ENCODE results near the gene TTC5. TPM values are rescaled to one million over a fixed set of nuclear protein-coding genes. Genes with fewer than 3 reads are reported as not detected.
"Not testable (repeated sequence)": the region's sequence is repeated elsewhere in the genome, so short reads cannot be mapped to it uniquely, and the experiment has no call there.

Gene TTC5
- total RNA-seq, 5 donors from 2014 or later (not counting 1 experiment from before 2014, with no cell fraction given): 17.4 to 24.7 (median 20.1) TPM

DNA sequence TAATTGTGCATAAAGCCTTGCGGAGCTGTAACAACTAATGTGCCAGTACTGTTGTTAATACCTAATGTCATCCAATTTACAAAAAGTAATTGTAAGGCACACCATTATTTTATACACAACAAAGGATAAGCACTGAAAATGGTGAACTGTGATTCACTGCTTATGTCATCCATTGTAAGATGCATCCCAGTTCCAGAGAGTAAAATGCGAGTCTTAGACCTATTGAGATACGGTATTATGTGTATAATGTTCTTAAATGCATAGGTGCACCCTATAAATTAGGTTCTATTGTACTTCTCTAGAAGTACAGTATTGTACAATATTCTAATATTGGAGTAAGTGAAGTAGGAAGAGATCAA, 38.1 kb upstream of the TTC5 start:
- Histone ChIP-seq H3K4me3 (ENCODE audit: control insufficient read depth in 1 of 2, extremely low read depth in 1 of 2, low read length in 1 of 2) (peak overlapping the region; percentile 97 to 98), H3K27ac (ENCODE audit: low read length) (peak overlapping the region; percentile 91), H3K4me1 (ENCODE audit: control insufficient read depth in 1 of 2, extremely low read depth in 1 of 2, insufficient read depth in 2 of 2, low read length in 2 of 2) (peaks cover 6 to 7% of the 10 kb centered on the region in 2 experiments), H3K36me3 (ENCODE audit: control insufficient read depth in 2 of 2, extremely low read depth in 1 of 2, insufficient read depth in 1 of 2, low read length in 1 of 2) (peaks cover 0 to 9% of the 10 kb centered on the region in 2 donors), H3K27me3 (replicated peaks in 1 of 2; ENCODE audit: control insufficient read depth in 2 of 2, extremely low read depth in 1 of 2, insufficient read depth in 2 of 2, low read length in 1 of 2) (peaks cover 0 to 4% of the 10 kb centered on the region in 2 experiments), H3K9me3 (no peaks in the 10 kb centered on the region)
- WGBS (ENCODE audit: insufficient coverage): no CpG with 5 or more reads among the region's 3 CpGs
- Mint-ChIP-seq H3K27ac (peak overlapping the region; percentile 90 to 96), H3K4me1 (peaks cover 14 to 27% (median 17%) of the 10 kb centered on the region in 3 donors), H3K4me3 (peak overlapping the region; percentile 92 to 94 (median 93)), H3K9me3 (no peaks in the 10 kb centered on the region), H3K36me3 (peaks cover 9% of the 10 kb centered on the region), H3K27me3 (no peaks in the 10 kb centered on the region)
- DNase-seq: no peak
- CTCF ChIA-PET: interaction anchor here (0.7 to 6.9 kb wide), 16 partner anchors 8 to 514 kb away, joined by 3 to 159 read pairs (median 4); partner anchors contain the start of genes CCNB1IP1 (in 1 of the 2), PIP4P1 (in 1 of the 2), RNASE4 (in 1 of the 2) and TTC5 (in 1 of the 2)
- POLR2A ChIA-PET: interaction anchor here (1.0 to 3.6 kb wide), 12 partner anchors 9 to 340 kb away, joined by 3 to 64 read pairs (median 6); partner anchors contain the start of genes CCNB1IP1 (in 2 of the 2), APEX1 (in 1 of the 2), PIP4P1 (in 1 of the 2) and PNP (in 1 of the 2)
- ATAC-seq (replicated peaks in 1 of 4): no peak

DNA sequence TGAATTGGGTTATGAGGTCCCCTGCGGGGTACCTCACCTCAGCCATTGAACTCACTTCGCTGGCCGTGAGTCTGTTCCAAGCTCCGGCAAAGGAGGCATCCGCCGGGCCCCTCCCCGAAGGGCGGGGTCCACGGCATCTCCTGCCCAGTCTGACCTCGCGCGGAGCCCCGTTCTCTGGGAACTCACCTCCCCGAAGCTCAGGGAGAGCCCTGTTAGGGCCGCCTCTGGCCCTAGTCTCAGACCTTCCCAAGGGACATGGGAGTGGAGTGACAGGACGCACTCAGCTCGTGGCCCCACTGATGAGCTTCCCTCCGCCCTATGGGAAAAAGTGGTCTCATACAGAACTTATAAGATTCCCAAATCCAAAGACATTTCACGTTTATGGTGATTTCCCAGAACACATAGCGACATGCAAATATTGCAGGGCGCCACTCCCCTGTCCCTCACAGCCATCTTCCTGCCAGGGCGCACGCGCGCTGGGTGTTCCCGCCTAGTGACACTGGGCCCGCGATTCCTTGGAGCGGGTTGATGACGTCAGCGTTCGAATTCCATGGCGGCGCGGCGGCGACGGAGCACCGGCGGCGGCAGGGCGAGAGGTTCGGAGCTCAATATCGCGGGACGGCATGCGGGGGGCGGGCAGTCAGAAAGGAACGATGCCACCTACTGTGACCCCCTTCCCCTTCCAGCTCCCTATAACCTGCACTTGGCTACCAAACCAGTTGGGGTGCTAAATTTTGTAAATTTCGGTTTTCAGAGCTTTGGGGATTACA, 37.5 kb upstream of the TTC5 start, which contains the start of gene PARP2:
Gene PARP2, plus strand, starts transcription at position 544 of the 770 bp plus-strand sequence. Its CDS starts 7 bp downstream, at position 551.
- ATAC-seq (replicated peaks in 1 of 4) (peak; percentile 84 to 87 (median 85)), DNase-seq (peak; percentile 71 to 96 (median 82))
- ChIA-PET CTCF (interaction anchor here (0.6 to 6.9 kb wide), 18 partner anchors 9 to 883 kb away, joined by 3 to 159 read pairs (median 5); partner anchors contain the start of genes CCNB1IP1 (in 1 of the 2), PIP4P1 (in 1 of the 2), RNASE4 (in 1 of the 2) and TTC5 (in 1 of the 2)), POLR2A (interaction anchor here (0.5 to 3.6 kb wide), 20 partner anchors 9 to 340 kb away, joined by 3 to 64 read pairs (median 6); partner anchors contain the start of genes APEX1 (in 2 of the 2), CCNB1IP1 (in 2 of the 2), OSGEP (in 1 of the 2) and PIP4P1 (in 1 of the 2))
- H3K36me3 ChIP-seq (ENCODE audit: control insufficient read depth in 2 of 2, extremely low read depth in 1 of 2, insufficient read depth in 1 of 2, low read length in 1 of 2): peaks cover 0 to 6% of the 10 kb centered on the region in 2 donors
- peak within 1 kb of the TSS; percentile 91 for H3K27ac ChIP-seq (ENCODE audit: low read length)
- Mint-ChIP-seq H3K4me3 (peak within 1 kb of the TSS; percentile 92 to 94 (median 93)), H3K4me1 (peaks cover 14 to 29% (median 17%) of the 10 kb centered on the region in 3 donors), H3K9me3 (no peaks in the 10 kb centered on the region), H3K36me3 (peaks cover 9% of the 10 kb centered on the region), H3K27me3 (no peaks in the 10 kb centered on the region), H3K27ac (peak within 1 kb of the TSS; percentile 90 to 96)
- H3K4me3 ChIP-seq (ENCODE audit: control insufficient read depth in 1 of 2, extremely low read depth in 1 of 2, low read length in 1 of 2): peak within 1 kb of the TSS; percentile 97 to 98
- H3K4me1 ChIP-seq (ENCODE audit: control insufficient read depth in 1 of 2, extremely low read depth in 1 of 2, insufficient read depth in 2 of 2, low read length in 2 of 2): peaks cover 6 to 7% of the 10 kb centered on the region in 2 experiments
- peaks cover 0 to 4% of the 10 kb centered on the region in 2 experiments for H3K27me3 ChIP-seq (replicated peaks in 1 of 2; ENCODE audit: control insufficient read depth in 2 of 2, extremely low read depth in 1 of 2, insufficient read depth in 2 of 2, low read length in 1 of 2)
- no peaks in the 10 kb centered on the region for H3K9me3 ChIP-seq
- WGBS (ENCODE audit: insufficient coverage): 0% methylated on average over 29 of the region's 50 CpGs

DNA sequence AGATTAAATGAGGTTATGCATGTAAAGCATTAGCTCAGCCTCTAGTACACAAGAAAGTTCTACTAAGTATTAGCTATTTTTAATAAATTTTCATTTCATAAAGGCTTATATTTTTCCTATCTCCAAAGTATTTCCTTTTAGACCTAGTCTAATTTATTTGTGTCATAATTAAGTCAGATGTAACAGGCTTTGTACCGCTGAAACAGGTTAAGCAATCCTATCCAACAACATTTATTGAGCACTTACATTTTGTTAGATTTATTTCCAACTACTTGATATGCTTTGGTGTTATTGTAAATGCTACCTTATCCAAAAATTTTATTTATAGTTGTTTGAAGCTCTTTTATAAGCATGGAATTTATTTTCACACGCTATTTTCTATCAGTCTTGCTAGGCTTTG, 35.9 kb upstream of the TTC5 start:
- POLR2A ChIA-PET: interaction anchor here (0.6 to 3.6 kb wide), 6 partner anchors 9 to 619 kb away, joined by 3 to 64 read pairs (median 5); partner anchors contain the start of genes CCNB1IP1 (in 2 of the 2), APEX1 (in 1 of the 2) and OSGEP (in 1 of the 2)
- DNase-seq: no peak
- CTCF ChIA-PET: interaction anchor here (0.8 to 6.9 kb wide), 5 partner anchors 12 to 673 kb away, joined by 3 to 159 read pairs (median 8); partner anchors contain the start of gene CCNB1IP1 (in 1 of the 2)
- no peak for ATAC-seq (replicated peaks in 1 of 4)
- peak overlapping the region; percentile 92 to 94 (median 93) for H3K4me3 Mint-ChIP-seq
- H3K27me3 ChIP-seq (replicated peaks in 1 of 2; ENCODE audit: control insufficient read depth in 2 of 2, extremely low read depth in 1 of 2, insufficient read depth in 2 of 2, low read length in 1 of 2): peaks cover 0 to 4% of the 10 kb centered on the region in 2 experiments
- H3K4me3 ChIP-seq (ENCODE audit: control insufficient read depth in 1 of 2, extremely low read depth in 1 of 2, low read length in 1 of 2): no peak overlapping the region
- WGBS (ENCODE audit: insufficient coverage): no CpG with 5 or more reads among the region's 2 CpGs
- peaks cover 14 to 29% (median 17%) of the 10 kb centered on the region in 3 donors for H3K4me1 Mint-ChIP-seq
- peak overlapping the region in 1 of 2 donors; percentile 96 for H3K27ac Mint-ChIP-seq
- H3K4me1 ChIP-seq (ENCODE audit: control insufficient read depth in 1 of 2, extremely low read depth in 1 of 2, insufficient read depth in 2 of 2, low read length in 2 of 2): peaks cover 6 to 7% of the 10 kb centered on the region in 2 experiments
- no peaks in the 10 kb centered on the region for H3K36me3 ChIP-seq (ENCODE audit: control insufficient read depth in 2 of 2, extremely low read depth in 1 of 2, insufficient read depth in 1 of 2, low read length in 1 of 2)
- H3K9me3 Mint-ChIP-seq: no peaks in the 10 kb centered on the region
- H3K27me3 Mint-ChIP-seq: no peaks in the 10 kb centered on the region
- H3K27ac ChIP-seq (ENCODE audit: low read length): no peak overlapping the region
- no peaks in the 10 kb centered on the region for H3K9me3 ChIP-seq
- peaks cover 8% of the 10 kb centered on the region for H3K36me3 Mint-ChIP-seq

DNA sequence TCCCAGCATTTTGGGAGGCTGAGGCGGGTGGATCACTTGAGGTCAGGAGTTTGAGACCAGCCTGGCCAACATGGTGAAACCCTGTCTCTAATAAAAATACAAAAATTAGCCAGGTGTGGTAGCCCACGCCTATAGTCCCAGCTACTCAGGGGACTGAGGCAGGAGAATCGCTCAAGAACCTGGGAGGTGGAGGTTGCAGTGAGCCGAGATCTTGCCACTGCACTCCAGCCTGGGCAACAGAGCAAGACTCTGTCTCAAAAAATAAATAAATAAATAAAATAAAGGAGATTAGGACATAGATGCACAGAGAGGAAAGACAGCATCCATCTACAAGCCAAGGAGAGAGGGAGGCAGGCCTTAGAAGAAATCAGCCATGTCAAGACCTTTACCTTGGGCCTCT, 35.3 kb upstream of the TTC5 start:
- not testable (repeated sequence) for DNase-seq; H3K36me3 Mint-ChIP-seq; H3K4me3 ChIP-seq (ENCODE audit: control insufficient read depth in 1 of 2, extremely low read depth in 1 of 2, low read length in 1 of 2); ATAC-seq (replicated peaks in 1 of 4); H3K4me1 ChIP-seq (ENCODE audit: control insufficient read depth in 1 of 2, extremely low read depth in 1 of 2, insufficient read depth in 2 of 2, low read length in 2 of 2); H3K4me3 Mint-ChIP-seq; H3K27ac ChIP-seq (ENCODE audit: low read length); H3K36me3 ChIP-seq (ENCODE audit: control insufficient read depth in 2 of 2, extremely low read depth in 1 of 2, insufficient read depth in 1 of 2, low read length in 1 of 2); H3K27ac Mint-ChIP-seq; H3K9me3 Mint-ChIP-seq; H3K9me3 ChIP-seq; H3K27me3 Mint-ChIP-seq; H3K27me3 ChIP-seq (replicated peaks in 1 of 2; ENCODE audit: control insufficient read depth in 2 of 2, extremely low read depth in 1 of 2, insufficient read depth in 2 of 2, low read length in 1 of 2)
- no CpG with 5 or more reads among the region's 4 CpGs for WGBS (ENCODE audit: insufficient coverage)
- ChIA-PET CTCF (interaction anchor here (1.0 to 6.9 kb wide), 4 partner anchors 12 to 342 kb away, joined by 3 to 159 read pairs (median 22); partner anchors contain the start of gene CCNB1IP1 (in 1 of the 2)), POLR2A (interaction anchor here (1.7 to 3.6 kb wide), 3 partner anchors 8 to 14 kb away, joined by 5 to 64 read pairs (median 19); partner anchors contain the start of gene CCNB1IP1 (in 2 of the 2))
- H3K4me1 Mint-ChIP-seq: peaks cover 14 to 29% (median 17%) of the 10 kb centered on the region in 3 donors

DNA sequence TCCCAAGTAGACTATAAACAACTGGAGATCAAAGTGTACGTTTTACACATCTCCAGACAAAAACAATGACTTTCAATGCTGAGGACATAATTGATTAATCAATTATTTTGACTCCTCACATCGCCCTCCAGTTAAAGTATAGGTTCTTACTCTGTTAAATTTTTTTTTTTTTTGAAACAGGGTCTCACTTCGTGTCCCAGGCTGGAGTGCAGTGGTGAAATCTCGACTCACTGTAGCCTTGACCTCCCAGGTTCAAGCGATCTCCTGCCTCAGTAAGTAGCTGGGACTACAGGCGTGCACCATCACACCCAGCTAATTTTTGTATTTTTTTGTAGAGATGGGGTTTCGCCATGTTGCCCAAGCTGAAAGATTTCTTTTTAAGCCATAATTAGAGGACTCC, 28.3 kb upstream of the TTC5 start:
- ChIA-PET POLR2A (interaction anchor here (0.7 to 2.4 kb wide), 4 partner anchors 8 to 347 kb away, joined by 3 to 64 read pairs (median 12); partner anchors contain the start of gene PARP2 (in 2 of the 2)), CTCF (interaction anchor here in 1 of 2 donors (0.8 to 9.7 kb wide), 4 partner anchors 7 to 350 kb away, joined by 3 to 159 read pairs (median 5); partner anchors contain the start of genes PARP2 and PIP4P1)
- Mint-ChIP-seq H3K9me3 (no peaks in the 10 kb centered on the region), H3K36me3 (no peaks in the 10 kb centered on the region), H3K27me3 (no peaks in the 10 kb centered on the region), H3K27ac (no peak overlapping the region), H3K4me3 (no peak overlapping the region), H3K4me1 (peaks cover 27 to 33% (median 30%) of the 10 kb centered on the region in 3 donors)
- Histone ChIP-seq H3K27me3 (replicated peaks in 1 of 2; ENCODE audit: control insufficient read depth in 2 of 2, extremely low read depth in 1 of 2, insufficient read depth in 2 of 2, low read length in 1 of 2) (no peaks in the 10 kb centered on the region), H3K4me1 (ENCODE audit: control insufficient read depth in 1 of 2, extremely low read depth in 1 of 2, insufficient read depth in 2 of 2, low read length in 2 of 2) (peaks cover 7% of the 10 kb centered on the region in 2 experiments), H3K36me3 (ENCODE audit: control insufficient read depth in 2 of 2, extremely low read depth in 1 of 2, insufficient read depth in 1 of 2, low read length in 1 of 2) (no peaks in the 10 kb centered on the region), H3K4me3 (ENCODE audit: control insufficient read depth in 1 of 2, extremely low read depth in 1 of 2, low read length in 1 of 2) (no peak overlapping the region), H3K9me3 (no peaks in the 10 kb centered on the region), H3K27ac (ENCODE audit: low read length) (no peak overlapping the region)
- ATAC-seq (replicated peaks in 1 of 4) (no peak), DNase-seq (no peak)
- no CpG with 5 or more reads among the region's 7 CpGs for WGBS (ENCODE audit: insufficient coverage)

Measured in T-cell (primary cell).